ENCODE results near the gene CLDN10. TPM values are rescaled to one million over a fixed set of nuclear protein-coding genes. Genes with fewer than 3 reads are reported as not detected.

Gene CLDN10
- total and polyA plus RNA-seq, 2 of the 8 experiments (the other 6 are each of a cell fraction or from before 2014, with no cell fraction given): 41.2 to 43.6 TPM

- no peak for TF ChIP-seq CTBP2 (IDR thresholded peaks at IDR 0.05; ENCODE audit: borderline replicate concordance, insufficient read depth, insufficient read length, low read length)
- TF ChIP-seq ATF2 (IDR thresholded peaks at IDR 0.05; ENCODE audit: low read length): no peak
- no peak for TF ChIP-seq GTF2F1 (IDR thresholded peaks at IDR 0.05; ENCODE audit: borderline replicate concordance, low read depth, low read length)
- no peak for TF ChIP-seq TAF7 (optimal IDR thresholded peaks at IDR 0.05; ENCODE audit: borderline replicate concordance, low read depth, low read length)
- TF ChIP-seq EZH2 (IDR thresholded peaks at IDR 0.05; ENCODE audit: low read depth, low read length, severe bottlenecking): no peak
- no peak for TF ChIP-seq SP1 (IDR thresholded peaks at IDR 0.05; ENCODE audit: low read depth, low read length)
- no peak for TF ChIP-seq SP4 (IDR thresholded peaks at IDR 0.05; ENCODE audit: low read length)
These were observed 17.5 kb downstream of the CLDN10 start (continued) for GRCh38 chr13:95570016-95570415.
